ACC112 (cell line): ENCODE measurements around the gene OSBPL10.

ENCODE experiments used
- H2AFZ ChIP-seq: fragments of 200-600 bp; sonication (generic); one replicate; pipeline ENCODE4 v1.6.0; 2017; ENCODE audit warnings: antibody characterized with exemption, low read length; ENCODE audit not compliant: unreplicated experiment
- H3K27ac ChIP-seq: fragments of 200-600 bp; sonication (generic); 2 replicates; pipeline ENCODE4 v1.5.1; 2014; ENCODE audit warnings: low read depth, mild to moderate bottlenecking, antibody characterized with exemption, low read length, moderate library complexity
- H3K27me3 ChIP-seq: fragments of 200-600 bp; sonication (generic); 2 replicates; pipeline ENCODE4 v1.6.1; 2014; ENCODE audit warnings: mild to moderate bottlenecking, antibody characterized with exemption, low read length, moderate library complexity, mixed read lengths; ENCODE audit not compliant: insufficient read depth
- H3K36me3 ChIP-seq: fragments of 200-600 bp; sonication (generic); 2 replicates; pipeline ENCODE4 v1.6.1; 2016; ENCODE audit warnings: mild to moderate bottlenecking, antibody characterized with exemption, low read length, moderate library complexity, mixed read lengths; ENCODE audit not compliant: insufficient read depth
- H3K4me1 ChIP-seq: fragments of 200-600 bp; sonication (generic); one replicate; pipeline ENCODE4 v1.6.1; 2016; ENCODE audit warnings: low read length, mixed read lengths; ENCODE audit not compliant: insufficient read depth, unreplicated experiment, control insufficient read depth
- H3K4me3 ChIP-seq: fragments of 200-600 bp; sonication (generic); 2 replicates; pipeline ENCODE4 v1.5.1; 2014; ENCODE audit warnings: mild to moderate bottlenecking, low read depth, low read length
- H3K79me2 ChIP-seq: fragments of 200-600 bp; sonication (generic); one replicate; pipeline ENCODE4 v1.6.0; 2016; ENCODE audit warnings: low read length; ENCODE audit not compliant: control insufficient read depth, unreplicated experiment, insufficient read depth

The OSBPL10 gene

GRCh38 chr3:31622636-31623288 lies 358.3 kb downstream of the OSBPL10 start:
- Histone ChIP-seq H2AFZ (no peak overlapping the region), H3K79me2 (no peaks in the 10 kb centered on the region), H3K4me3 (no peak overlapping the region), H3K27me3 (no peaks in the 10 kb centered on the region), H3K27ac (no peak overlapping the region), H3K4me1 (no peaks in the 10 kb centered on the region), H3K36me3 (peaks cover 18% of the 10 kb centered on the region)

GRCh38 chr3:31621314-31621713 lies 359.7 kb downstream of the OSBPL10 start:
- Histone ChIP-seq H3K27ac (no peak overlapping the region), H2AFZ (no peak overlapping the region), H3K36me3 (peaks cover 19% of the 10 kb centered on the region), H3K27me3 (no peaks in the 10 kb centered on the region), H3K4me1 (no peaks in the 10 kb centered on the region), H3K4me3 (no peak overlapping the region), H3K79me2 (no peaks in the 10 kb centered on the region)

- Histone ChIP-seq H3K4me3 (no peak overlapping the region), H3K36me3 (peaks cover 19% of the 10 kb centered on the region), H3K27me3 (no peaks in the 10 kb centered on the region), H3K27ac (no peak overlapping the region), H3K4me1 (no peaks in the 10 kb centered on the region), H3K79me2 (peaks cover 3% of the 10 kb centered on the region), H2AFZ (no peak overlapping the region)
Observed at GRCh38 chr3:31620656-31621055, 360.4 kb downstream of the OSBPL10 start.

GRCh38 chr3:31616711-31617110 lies 364.4 kb downstream of the OSBPL10 start:
- no peaks in the 10 kb centered on the region for H3K27me3 ChIP-seq
- H3K36me3 ChIP-seq = peaks cover 14% of the 10 kb centered on the region
- no peak overlapping the region for H3K27ac ChIP-seq
- no peak overlapping the region for H3K4me3 ChIP-seq
- peaks cover 11% of the 10 kb centered on the region for H3K4me1 ChIP-seq
- H3K79me2 ChIP-seq = peaks cover 15% of the 10 kb centered on the region
- H2AFZ ChIP-seq = no peak overlapping the region

- peaks cover 11% of the 10 kb centered on the region for H3K4me1 ChIP-seq
- peaks cover 19% of the 10 kb centered on the region for H3K79me2 ChIP-seq
- H3K27me3 ChIP-seq = no peaks in the 10 kb centered on the region
- no peak overlapping the region for H2AFZ ChIP-seq
- H3K36me3 ChIP-seq = 0 out of 2 replicates have a peak, but pooled peaks cover 8% of the 10 kb centered on the region
- H3K27ac ChIP-seq = no peak overlapping the region
- H3K4me3 ChIP-seq = no peak overlapping the region
Observed at GRCh38 chr3:31615071-31615875, 365.8 kb downstream of the OSBPL10 start.

- H3K4me3 ChIP-seq = no peak overlapping the region
- H3K27ac ChIP-seq = no peak overlapping the region
- H3K27me3 ChIP-seq = no peaks in the 10 kb centered on the region
- peaks cover 11% of the 10 kb centered on the region for H3K4me1 ChIP-seq
- H3K36me3 ChIP-seq = 0 out of 2 replicates have a peak, but pooled peaks cover 8% of the 10 kb centered on the region
- H2AFZ ChIP-seq = no peak overlapping the region
- peaks cover 19% of the 10 kb centered on the region for H3K79me2 ChIP-seq
Observed at GRCh38 chr3:31614162-31614921, 366.7 kb downstream of the OSBPL10 start.

GRCh38 chr3:31613654-31614053 lies 367.4 kb downstream of the OSBPL10 start:
- Histone ChIP-seq H3K36me3 (0 out of 2 replicates have a peak, but pooled peaks cover 4% of the 10 kb centered on the region), H3K4me3 (no peak overlapping the region), H3K27ac (no peak overlapping the region), H2AFZ (no peak overlapping the region), H3K27me3 (no peaks in the 10 kb centered on the region), H3K4me1 (peaks cover 11% of the 10 kb centered on the region), H3K79me2 (peaks cover 19% of the 10 kb centered on the region)

- Histone ChIP-seq H3K36me3 (0 out of 2 replicates have a peak, but pooled peaks cover 4% of the 10 kb centered on the region), H3K79me2 (peaks cover 19% of the 10 kb centered on the region), H3K27ac (no peak overlapping the region), H3K4me1 (peaks cover 11% of the 10 kb centered on the region), H3K4me3 (no peak overlapping the region), H3K27me3 (no peaks in the 10 kb centered on the region), H2AFZ (no peak overlapping the region)
Observed at GRCh38 chr3:31613177-31613576, 367.9 kb downstream of the OSBPL10 start.
